ENCODE data around the gene OR52B6. TPM values are rescaled to one million over a fixed set of nuclear protein-coding genes. Genes with fewer than 3 reads are reported as not detected.
A peak's percentile ranks its signal among the peaks of the same experiment; 100 is the strongest.
"Not testable (repeated sequence)": the region's sequence is repeated elsewhere in the genome, so short reads cannot be mapped to it uniquely, and the experiment has no call there.

OR52B6 gene
- total and polyA plus RNA-seq, 2 of the 13 experiments (the other 11 are each of a cell fraction or from before 2014, with no cell fraction given) = not detected

GRCh38 chr11:5600374-5600851 lies 19.7 kb downstream of the OR52B6 start (continued):
- TF ChIP-seq CTCF (CRISPR knock-in tag; IDR thresholded peaks at IDR 0.05) = peak; percentile 77
- TF ChIP-seq BCL6 (CRISPR knock-in tag; IDR thresholded peaks at IDR 0.05) = no peak
- TF ChIP-seq PRDM4 (CRISPR knock-in tag; IDR thresholded peaks at IDR 0.05; ENCODE audit: borderline replicate concordance) = no peak

- H3K9me3 ChIP-seq (ENCODE audit: low read length); H3K27ac ChIP-seq (ENCODE audit: extremely low read length, insufficient read depth, low read length); CTCF ChIA-PET (ENCODE audit: low intra/inter-chr PET ratio, low total read pairs); H2AFZ ChIP-seq (ENCODE audit: low read length); intact Hi-C loops (cut with micrococcal nuclease; ENCODE audit: unreplicated experiment); H3K27me3 ChIP-seq (ENCODE audit: control insufficient read depth in 1 of 2, insufficient read depth in 2 of 2, low read length in 2 of 2); H3K4me2 ChIP-seq (ENCODE audit: low read depth, low read length); ATAC-seq; POLR2A ChIA-PET; H4K20me1 ChIP-seq (ENCODE audit: insufficient read depth, low read length); H3K79me2 ChIP-seq (ENCODE audit: insufficient read depth, low read length); BruUV-seq (replicated peaks); H3K4me3 ChIP-seq (replicated peaks in 1 of 3; ENCODE audit: insufficient read depth in 1 of 3, low read depth in 2 of 3, low read length in 3 of 3); H3K36me3 ChIP-seq (replicated peaks in 1 of 2; ENCODE audit: control insufficient read depth in 1 of 2, insufficient read depth in 2 of 2, low read length in 2 of 2); H3K4me1 ChIP-seq (ENCODE audit: insufficient read depth, low read length); H3K9ac ChIP-seq (ENCODE audit: insufficient read depth, low read depth, low read length); FAIRE-seq; DNase-seq (ENCODE audit: low spot score): not testable (repeated sequence)
- in situ Hi-C loops (cut with HindIII; ENCODE audit: extremely low pct_ligation_motif_present, low pct_unique_long_range_greater_than_20kb) = loop anchor here (5.0 kb wide), 1 partner anchor 205 kb away; the partner anchor contains the start of gene OR52N2
- 60% methylated on average over 4 of the region's 4 CpGs for WGBS (ENCODE audit: low lambda C conversion rate)
Observed at GRCh38 chr11:5602791-5603190, 22.1 kb downstream of the OR52B6 start.
